Right ventricle myocardium inferior (tissue), 1 donor: Measurements from ENCODE around the gene SAMD4A. TPM values are rescaled to one million over a fixed set of nuclear protein-coding genes. Genes with fewer than 3 reads are reported as not detected.

Source experiments
- ATAC-seq: fragments of 200-7000 bp; cut with Tn5 transposase; one replicate; pipeline ENCODE4 v1.9.1; 2020; ENCODE audit warnings: mild to moderate bottlenecking, moderate library complexity
- DNase-seq: peaks from one replicate; pipeline ENCODE4 v3.0.0; 2021; ENCODE audit errors: missing footprints
- intact Hi-C: fragments of 100-400 bp; cut with DNase I; formaldehyde crosslinking; loops from one replicate; pipeline ENCODE4 v1.11.0; 2022
- total RNA-seq: library from RNA; stranded (reverse); fragmentation: NEBNext Ultra II Directional; extraction: Animal tissue kit (Norgen Biotek cat#: 25700); gene quantifications from one replicate; pipeline ENCODE4 v1.2.1, GENCODE V29; 2021
- donor health status: DM: no; HTN: yes; CAD: no; lungs with severe emphysema.

Gene SAMD4A
- total RNA-seq, 1 donor from 2014 or later, result 128 TPM

DNA sequence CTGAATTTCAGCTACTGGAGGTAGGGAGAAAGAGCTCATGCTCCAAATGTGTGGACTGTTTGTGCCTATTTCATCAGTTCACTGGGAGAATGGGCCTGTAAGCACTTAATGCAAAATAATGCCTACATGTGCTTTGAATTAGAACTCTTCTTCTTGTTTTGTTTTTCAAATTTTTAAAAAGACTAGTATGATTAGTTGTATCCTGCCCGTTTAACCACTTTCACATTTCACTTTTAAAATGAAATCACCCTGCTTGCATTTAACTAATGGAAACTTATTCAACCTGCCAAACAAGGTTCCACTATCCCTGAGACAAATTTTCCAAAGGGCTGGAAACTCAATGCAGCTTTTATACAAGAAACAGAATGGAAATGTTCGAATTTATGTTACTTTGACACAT is 79.7 kb downstream of the SAMD4A start:
- DNase-seq (no peak), ATAC-seq (no peak)
- intact Hi-C loops, result no loop called here

DNA sequence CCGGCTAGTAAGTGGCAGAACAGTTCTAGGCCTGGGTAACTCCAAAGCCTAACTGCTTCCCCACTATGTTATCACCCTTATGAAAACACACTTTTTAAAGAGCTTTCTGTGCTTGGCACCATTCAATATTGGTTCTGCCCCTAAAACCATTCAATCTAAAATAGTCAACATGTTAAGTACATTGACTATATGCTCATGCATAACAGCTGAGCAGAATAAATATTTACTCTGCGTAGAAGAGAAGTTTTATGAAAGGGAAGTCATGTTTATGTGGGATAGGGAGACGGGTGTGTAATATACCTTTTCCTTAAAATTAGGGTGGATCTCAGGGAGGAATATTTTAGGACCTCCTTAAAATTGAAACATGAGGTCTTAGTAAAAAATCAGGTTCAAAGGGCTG is 80.5 kb downstream of the SAMD4A start:
- ATAC-seq, result no peak
- intact Hi-C loops, result no loop called here
- DNase-seq, result no peak

GRCh38 chr14:54649056-54649455 is 82.1 kb downstream of the SAMD4A start:
- intact Hi-C loops, result no loop called here
- no peak for DNase-seq
- no peak for ATAC-seq

DNA sequence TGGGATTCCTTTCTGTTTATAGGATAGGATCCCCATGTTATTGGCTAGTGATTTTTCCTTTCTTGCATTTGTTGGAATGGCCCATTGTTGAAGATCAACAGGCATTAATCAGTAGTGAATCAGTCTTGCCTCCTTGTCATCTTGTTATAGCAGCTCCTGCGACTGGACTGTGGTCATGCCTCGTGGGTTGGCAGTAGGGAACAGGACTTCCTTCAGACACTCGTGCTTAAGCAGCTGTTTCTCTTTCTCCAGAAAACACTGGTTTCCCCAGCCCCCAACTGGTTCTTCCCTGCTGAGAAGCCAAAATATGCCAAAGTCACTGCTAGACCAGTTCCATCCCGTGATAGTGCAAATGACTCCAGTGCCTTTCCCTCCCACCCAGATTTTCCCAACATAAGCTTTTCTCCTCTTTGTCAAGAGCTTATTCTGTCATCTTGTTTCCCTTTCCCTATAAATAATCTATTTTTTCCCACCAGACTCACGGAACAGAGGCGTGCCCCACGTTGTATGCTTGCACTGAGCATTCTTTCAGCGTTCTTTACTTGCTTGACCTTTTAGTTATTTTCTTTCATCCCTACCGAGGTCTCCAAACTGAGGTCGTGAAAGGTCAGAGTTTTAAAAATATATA is 83.5 kb downstream of the SAMD4A start:
- peak; percentile 21 for ATAC-seq

GRCh38 chr14:54650959-54651351 is 84.0 kb downstream of the SAMD4A start:
- intact Hi-C loops, result loop anchor here (5.0 kb wide), 1 partner anchor 36 kb away; no protein-coding TSS in a partner anchor
- DNase-seq (no peak), ATAC-seq (no peak)

More for the DNA sequence above, 83.5 kb downstream of the SAMD4A start:
- intact Hi-C loops, result loop anchor here (5.0 kb wide), 1 partner anchor 37 kb away; no protein-coding TSS in a partner anchor
- DNase-seq, result no peak

- intact Hi-C loops, result loop anchor here (2.0 to 5.0 kb wide), 2 partner anchors 36 to 83 kb away; no protein-coding TSS in a partner anchor
- ATAC-seq (no peak), DNase-seq (no peak)
Measured at GRCh38 chr14:54651649-54652048, 84.7 kb downstream of the SAMD4A start.

DNA sequence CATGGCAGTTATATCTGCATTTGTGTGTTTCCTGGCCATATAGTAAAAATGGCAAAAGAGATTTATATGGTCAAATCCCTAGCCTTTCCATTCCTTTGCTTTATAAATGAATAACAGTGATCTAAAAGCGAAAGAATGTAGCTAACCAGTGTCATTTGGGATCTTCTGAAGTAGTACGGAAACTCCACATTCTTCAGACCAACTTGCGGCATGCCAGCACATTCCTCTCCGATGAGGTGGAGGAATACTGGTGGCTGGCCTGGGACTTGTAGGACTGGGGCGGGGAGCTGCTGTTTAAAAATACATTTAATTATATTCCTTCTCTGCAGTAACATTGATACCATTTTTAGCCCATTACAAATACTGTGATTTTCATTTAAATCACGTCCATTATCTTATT is 85.3 kb downstream of the SAMD4A start:
- intact Hi-C loops, result loop anchor here (2.0 to 5.0 kb wide), 2 partner anchors 35 to 83 kb away; no protein-coding TSS in a partner anchor

DNA sequence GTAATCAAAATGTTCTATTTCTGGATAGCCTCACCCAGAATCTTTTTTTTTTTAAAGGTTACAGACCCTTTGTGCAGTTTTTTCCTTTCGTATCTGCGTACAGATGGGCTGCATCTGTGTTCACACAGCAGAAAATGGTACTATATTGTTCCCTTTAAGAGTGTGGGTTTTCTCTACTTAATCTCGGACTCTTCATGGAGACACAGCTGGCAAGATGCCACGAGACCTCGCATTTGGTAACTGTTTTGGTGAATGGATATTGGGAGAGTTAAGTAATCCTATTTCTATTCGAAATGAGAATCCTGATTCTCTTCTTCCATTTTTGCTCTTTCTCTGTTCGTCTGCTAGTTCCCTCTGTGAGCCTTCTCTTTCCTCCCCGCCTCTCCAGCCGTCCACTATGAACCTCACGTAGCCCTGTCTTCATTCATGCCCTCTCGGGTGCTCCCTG is 85.7 kb downstream of the SAMD4A start:
- ATAC-seq (peak; percentile 15), DNase-seq (no peak)
- intact Hi-C loops, result loop anchor here (2.0 to 5.0 kb wide), 2 partner anchors 35 to 84 kb away; no protein-coding TSS in a partner anchor

More for the DNA sequence above, 85.3 kb downstream of the SAMD4A start:
- ATAC-seq, result peak; percentile 94
- DNase-seq, result peak; percentile 88

DNA sequence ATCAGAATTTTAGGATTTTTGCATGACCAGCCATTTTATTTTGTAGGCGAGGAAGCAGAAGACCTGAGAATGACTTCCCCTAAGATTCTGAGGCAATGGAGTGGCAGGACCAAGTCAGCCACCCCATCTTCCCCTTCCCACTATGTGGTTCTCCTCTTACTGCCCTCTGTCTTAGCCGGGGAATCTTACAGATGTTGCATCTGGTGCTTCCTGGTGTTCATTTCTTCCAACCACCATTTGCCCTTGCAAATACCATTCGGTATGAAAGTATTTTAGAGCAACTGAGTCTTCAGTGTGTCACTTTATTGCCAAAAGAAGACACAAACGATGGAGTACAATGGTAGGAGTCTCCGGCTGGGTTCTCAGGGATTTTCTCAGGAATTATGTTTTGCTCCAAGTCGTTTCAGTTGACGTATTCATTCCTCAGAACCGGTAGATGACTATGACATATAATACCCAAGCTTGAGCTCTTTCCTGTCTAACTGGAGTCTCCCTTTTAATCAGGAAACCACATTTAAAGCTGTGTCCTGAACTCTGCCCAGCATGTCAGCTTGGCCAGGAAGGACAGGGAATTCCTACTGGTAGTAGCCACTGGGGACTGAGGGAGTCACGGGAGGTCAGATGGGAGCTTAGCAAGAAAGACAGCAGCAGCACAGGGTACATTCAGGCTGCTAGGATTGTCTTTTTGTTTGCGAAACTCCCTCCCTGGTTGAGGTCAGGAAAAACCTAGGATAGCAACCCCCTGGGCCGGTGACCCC is 87.0 kb downstream of the SAMD4A start:
- intact Hi-C loops, result loop anchor here (2.0 to 5.0 kb wide), 2 partner anchors 33 to 85 kb away; no protein-coding TSS in a partner anchor
- DNase-seq, result no peak
- ATAC-seq, result peak; percentile 52

DNA sequence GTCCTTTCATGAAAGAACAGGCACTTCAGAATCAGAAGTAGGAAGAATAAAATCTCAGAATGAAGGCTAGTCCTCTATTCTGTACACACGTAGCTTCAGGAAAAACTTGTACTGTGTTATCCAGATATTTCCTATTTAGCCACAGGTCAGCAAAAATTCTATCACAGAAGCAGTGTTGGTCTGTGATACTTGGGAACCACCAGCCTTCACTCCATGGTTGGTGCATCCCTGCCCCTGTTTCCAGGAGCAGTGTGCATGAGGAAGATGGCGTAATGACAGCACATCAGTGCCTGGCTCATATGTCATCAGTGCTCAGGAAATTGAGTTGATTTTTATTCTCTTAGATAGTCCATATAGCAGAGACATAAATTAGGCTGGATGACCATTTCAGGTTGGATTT is 87.7 kb downstream of the SAMD4A start:
- ATAC-seq, result no peak
- intact Hi-C loops, result loop anchor here (5.0 kb wide), 1 partner anchor 33 kb away; no protein-coding TSS in a partner anchor

GRCh38 chr14:54658836-54659235 is 91.9 kb downstream of the SAMD4A start:
- DNase-seq, result no peak
- intact Hi-C loops, result no loop called here
- no peak for ATAC-seq

More for the DNA sequence above, 87.7 kb downstream of the SAMD4A start:
- DNase-seq, result no peak

DNA sequence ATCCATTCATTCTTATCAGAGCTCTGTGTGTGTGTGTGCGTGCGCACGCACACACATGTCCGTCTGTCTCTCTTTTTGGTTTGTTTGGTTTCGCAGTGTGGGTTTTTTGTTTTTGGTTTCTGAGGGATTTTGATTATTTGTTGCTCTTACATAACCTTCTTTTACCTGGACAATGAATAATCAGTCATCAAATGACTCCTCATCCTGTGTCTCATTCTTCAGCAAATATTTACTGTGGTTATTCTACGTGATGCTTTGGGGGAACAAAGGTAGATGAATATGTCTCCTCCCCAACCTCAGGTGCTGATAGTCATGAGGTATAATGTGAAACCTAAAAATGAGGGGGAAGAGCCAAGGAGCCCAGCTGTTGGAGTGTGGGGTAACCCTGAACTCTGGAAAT is 92.4 kb downstream of the SAMD4A start:
- no peak for ATAC-seq
- no peak for DNase-seq
- intact Hi-C loops, result no loop called here

- ATAC-seq, result no peak
- intact Hi-C loops, result no loop called here
- DNase-seq, result no peak
Measured at GRCh38 chr14:54660604-54661111, 93.7 kb downstream of the SAMD4A start.

- intact Hi-C loops, result no loop called here
- DNase-seq (no peak), ATAC-seq (no peak)
Measured at GRCh38 chr14:54662491-54663133, 95.7 kb downstream of the SAMD4A start.

GRCh38 chr14:54664961-54665360 is 98.0 kb downstream of the SAMD4A start:
- ATAC-seq (no peak), DNase-seq (no peak)
- intact Hi-C loops, result no loop called here

GRCh38 chr14:54665946-54666345 is 99.0 kb downstream of the SAMD4A start:
- DNase-seq, result no peak
- no peak for ATAC-seq
- intact Hi-C loops, result no loop called here

GRCh38 chr14:54667026-54667744 is 100.3 kb downstream of the SAMD4A start:
- intact Hi-C loops, result no loop called here
- DNase-seq, result no peak
- ATAC-seq, result no peak

GRCh38 chr14:54667764-54668163 is 100.8 kb downstream of the SAMD4A start:
- ATAC-seq (no peak), DNase-seq (no peak)
- intact Hi-C loops, result loop anchor here (2.0 kb wide), 1 partner anchor 61 kb away; no protein-coding TSS in a partner anchor
